Measurements from ENCODE around the gene MIGA1. TPM values are rescaled to one million over a fixed set of nuclear protein-coding genes. Genes with fewer than 3 reads are reported as not detected.

Gene MIGA1
- polyA plus RNA-seq, 2 of the 4 experiments (the other 2 are of a cell fraction), result 6.5 to 7.4 TPM

GRCh38 chr1:77866296-77866695, 86.8 kb downstream of the MIGA1 start:
- no peak for FAIRE-seq
- no peak for ATAC-seq
- ChIA-PET CTCF (interaction anchor here (0.5 kb wide), 1 partner anchor 8 kb away, joined by 4 read pairs; no protein-coding TSS in a partner anchor), POLR2A (no interaction called here)
- Histone ChIP-seq H3K9me3 (no peaks in the 10 kb centered on the region), H3K4me3 (no peak overlapping the region), H3K4me2 (no peak overlapping the region), H3K4me1 (no peaks in the 10 kb centered on the region), H3K27ac (no peak overlapping the region)
- TF ChIP-seq HOXB13 (CRISPR knock-in tag; IDR thresholded peaks at IDR 0.05; ENCODE audit: low read depth) (no peak), ESRRA (IDR thresholded peaks at IDR 0.05; ENCODE audit: borderline replicate concordance, low read length) (no peak), NPAS2 (CRISPR knock-in tag; IDR thresholded peaks at IDR 0.05; ENCODE audit: borderline replicate concordance) (no peak), CBX8 (IDR thresholded peaks at IDR 0.05) (no peak), EHF (CRISPR knock-in tag; IDR thresholded peaks at IDR 0.05) (no peak), SREBF2 (IDR thresholded peaks at IDR 0.05) (no peak), POLR2A (IDR thresholded peaks at IDR 0.05; ENCODE audit: low read length) (no peak), HMGXB4 (CRISPR knock-in tag; IDR thresholded peaks at IDR 0.05; ENCODE audit: borderline replicate concordance) (no peak), CHD2 (IDR thresholded peaks at IDR 0.05; ENCODE audit: low read length, partially characterized antibody) (no peak), FOXS1 (CRISPR knock-in tag; IDR thresholded peaks at IDR 0.05) (no peak), ZFP36 (IDR thresholded peaks at IDR 0.05; ENCODE audit: borderline replicate concordance, partially characterized antibody) (no peak), RCOR1 (IDR thresholded peaks at IDR 0.05; ENCODE audit: low read depth, low read length) (no peak), RAD21 (conservative IDR thresholded peaks at IDR 0.05 in 1 of 2, IDR thresholded peaks at IDR 0.05 in 1 of 2) (no peak), NR3C1 (IDR thresholded peaks at IDR 0.05) (no peak), FOSB (CRISPR knock-in tag; IDR thresholded peaks at IDR 0.05) (no peak)
- TF ChIP-seq, protein P1, sequence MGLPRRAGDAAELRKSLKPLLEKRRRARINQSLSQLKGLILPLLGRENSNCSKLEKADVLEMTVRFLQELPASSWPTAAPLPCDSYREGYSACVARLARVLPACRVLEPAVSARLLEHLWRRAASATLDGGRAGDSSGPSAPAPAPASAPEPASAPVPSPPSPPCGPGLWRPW (IDR thresholded peaks at IDR 0.05), result no peak
- no peak for DNase-seq (ENCODE audit: low read depth in 1 of 2, low spot score in 1 of 2)
- WGBS (ENCODE audit: missing lambda C conversion rate), result 62% methylated on average over 4 of the region's 4 CpGs

DNA sequence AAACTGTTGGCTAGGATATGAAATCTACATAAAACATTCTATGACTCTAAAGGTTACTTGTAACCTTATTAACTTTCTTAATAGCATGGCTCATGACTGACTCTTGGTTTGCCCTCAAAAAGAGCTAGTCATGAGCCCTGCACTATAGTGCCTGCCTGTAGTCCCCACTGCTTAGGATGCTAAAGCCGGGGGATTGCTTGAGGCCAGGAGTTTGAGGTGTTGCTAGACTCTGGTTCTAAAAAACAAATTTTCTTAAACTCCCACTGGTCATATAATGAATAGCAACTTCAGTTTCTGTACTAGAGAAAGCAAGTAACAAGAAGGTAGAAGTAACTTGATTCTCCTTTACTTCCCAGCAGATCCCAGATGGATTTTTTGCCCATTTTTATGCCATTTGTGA, 93.2 kb downstream of the MIGA1 start:
- H3K4me3 ChIP-seq, result no peak overlapping the region
- H3K4me1 ChIP-seq, result peaks cover 9% of the 10 kb centered on the region; the same call in 2 of the 3 replicates
- H3K9me3 ChIP-seq, result no peaks in the 10 kb centered on the region
- ATAC-seq (peak in 1 of 2 experiments; percentile 62; a peak in 3 of 6 replicates), FAIRE-seq (no peak), DNase-seq (ENCODE audit: low read depth in 1 of 2, low spot score in 1 of 2) (no peak)
- CTCF ChIA-PET, result no interaction called here
- 80% methylated on average over 1 of the region's 1 CpG for WGBS (ENCODE audit: missing lambda C conversion rate)
- no peak overlapping the region for H3K27ac ChIP-seq
- TF ChIP-seq MYC (IDR thresholded peaks at IDR 0.05; ENCODE audit: borderline replicate concordance, low read length), result no peak
- TF ChIP-seq NFE2L2 (conservative IDR thresholded peaks at IDR 0.05; ENCODE audit: low read length), result no peak
- TF ChIP-seq RNF2 (IDR thresholded peaks at IDR 0.05; ENCODE audit: borderline replicate concordance, low read depth), result no peak
- TF ChIP-seq HOXB5 (CRISPR knock-in tag; IDR thresholded peaks at IDR 0.05), result no peak
- no peak for TF ChIP-seq HDAC2 (IDR thresholded peaks at IDR 0.05)
- no peak for TF ChIP-seq FOSL2 (IDR thresholded peaks at IDR 0.05)
- TF ChIP-seq FOSL2 (CRISPR knock-in tag; IDR thresholded peaks at IDR 0.05), result no peak
- TF ChIP-seq ZNF302 (CRISPR knock-in tag; IDR thresholded peaks at IDR 0.05), result no peak
- TF ChIP-seq NPAS2 (CRISPR knock-in tag; IDR thresholded peaks at IDR 0.05; ENCODE audit: borderline replicate concordance), result no peak
- TF ChIP-seq BHLHE40 (IDR thresholded peaks at IDR 0.05; ENCODE audit: low read depth, low read length), result no peak
- TF ChIP-seq TFCP2L1 (CRISPR knock-in tag; IDR thresholded peaks at IDR 0.05), result no peak
- H3K4me2 ChIP-seq, result no peak overlapping the region
- POLR2A ChIA-PET, result no interaction called here

DNA sequence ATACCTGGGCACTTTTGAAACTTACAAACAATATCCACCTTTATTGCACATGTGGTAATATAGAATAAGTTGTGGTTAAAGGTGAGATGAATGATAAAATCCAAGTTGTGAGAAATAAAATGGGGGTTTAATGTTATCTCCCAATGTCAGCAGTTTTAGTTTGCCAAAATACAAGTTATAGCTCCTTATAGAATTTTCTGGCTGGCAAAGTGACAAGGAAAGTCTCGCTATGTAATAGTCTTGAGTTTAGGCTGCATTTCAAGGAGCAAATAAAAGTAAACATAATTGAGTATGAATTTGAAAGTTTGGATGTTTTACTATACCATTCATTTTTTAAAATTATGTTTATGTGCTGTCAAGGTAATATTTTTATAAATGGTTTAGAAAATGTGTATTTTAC, 94.0 kb downstream of the MIGA1 start:
- no peak for DNase-seq (ENCODE audit: low read depth in 1 of 2, low spot score in 1 of 2)
- TF ChIP-seq BHLHE40 (IDR thresholded peaks at IDR 0.05; ENCODE audit: low read depth, low read length) (no peak), HEYL (CRISPR knock-in tag; IDR thresholded peaks at IDR 0.05) (no peak), KDM1A (IDR thresholded peaks at IDR 0.05; ENCODE audit: low read depth) (no peak)
- TF ChIP-seq, protein P2, sequence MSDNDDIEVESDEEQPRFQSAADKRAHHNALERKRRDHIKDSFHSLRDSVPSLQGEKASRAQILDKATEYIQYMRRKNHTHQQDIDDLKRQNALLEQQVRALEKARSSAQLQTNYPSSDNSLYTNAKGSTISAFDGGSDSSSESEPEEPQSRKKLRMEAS (IDR thresholded peaks at IDR 0.05), result no peak
- Histone ChIP-seq H3K4me1 (peaks cover 9% of the 10 kb centered on the region; the same call in 2 of the 3 replicates), H3K9me3 (no peaks in the 10 kb centered on the region), H3K4me3 (no peak overlapping the region), H3K4me2 (no peak overlapping the region), H3K27ac (no peak overlapping the region)
- FAIRE-seq, result no peak
- POLR2A ChIA-PET, result no interaction called here
- 98% methylated on average over 1 of the region's 1 CpG for WGBS (ENCODE audit: missing lambda C conversion rate)
- no peak for ATAC-seq
- CTCF ChIA-PET, result no interaction called here
